GM12878 (cell line): ENCODE measurements around the gene VEZF1. TPM values are rescaled to one million over a fixed set of nuclear protein-coding genes. Genes with fewer than 3 reads are reported as not detected.

Source experiments
- ATAC-seq: fragments of 200-7000 bp; cut with Tn5 transposase; 3 replicates; pipeline ENCODE4 v1.9.1; 2020; ENCODE audit warnings: mild to moderate bottlenecking, moderate library complexity
- BruUV-seq: library from RNA; stranded (reverse); fragments of 400-500 nt; replicated peaks from 2 replicates; lab custom pipeline; 2021; lab: Mats Ljungman, UMichigan
- CTCF ChIA-PET: fragments of 300-600 bp; sonication (Branson Sonifier 250); formaldehyde crosslinking; extraction: SDS; loops from one replicate; lab custom pipeline; 2021; ENCODE audit warnings: inconsistent platforms; lab: Yijun Ruan, JAX
- POLR2A ChIA-PET: fragments of 350-600 bp; formaldehyde crosslinking; extraction: SDS; loops from one replicate; lab custom pipeline; 2021; ENCODE audit warnings: inconsistent platforms; lab: Charles Lee
- RAD21 ChIA-PET: fragments of 300-600 bp; sonication (Branson Sonifier 250); formaldehyde crosslinking; loops from one replicate; lab custom pipeline; 2023; ENCODE audit warnings: antibody characterized with exemption; ENCODE audit not compliant: unreplicated experiment; lab: Charles Lee
- SMC1A ChIA-PET: fragments of 300-600 bp; sonication (Branson Sonifier 250); formaldehyde crosslinking; loops from one replicate; lab custom pipeline; 2023; ENCODE audit not compliant: unreplicated experiment, uncharacterized antibody; lab: Charles Lee
- DNase-seq: peaks from one replicate; pipeline ENCODE4 v3.0.0-alpha.2; 2011; ENCODE audit warnings: low read depth, low spot score
- FAIRE-seq: peaks from 3 replicates; lab custom pipeline; 2011; peaks lifted over from hg19 to GRCh38; lab: Jason Lieb, UNC
- H2AFZ ChIP-seq: 2 replicates; pipeline ENCODE4 v1.6.0; 2011; ENCODE audit warnings: low read depth, low read length, control low read depth; ENCODE audit not compliant: control insufficient read depth
- H3K27ac ChIP-seq: 2 replicates; pipeline ENCODE4 v1.5.1; 2011; ENCODE audit warnings: control low read depth; ENCODE audit not compliant: control insufficient read depth, insufficient read depth
- H3K27me3 ChIP-seq, 2 experiments: replicated peaks in 1 of 2; 2 replicates each; pipeline versions ENCODE4 v1.6.0 to v1.6.1; 2011; ENCODE audit warnings: low read length in 1 of 2; ENCODE audit not compliant: control insufficient read depth in 2 of 2, insufficient read depth in 2 of 2
- H3K36me3 ChIP-seq, 2 experiments: 2 replicates each; pipeline ENCODE4 v1.5.1; 2011; ENCODE audit warnings: low read length in 1 of 2; ENCODE audit not compliant: control insufficient read depth in 2 of 2, insufficient read depth in 2 of 2
- H3K4me1 ChIP-seq: 2 replicates; pipeline ENCODE4 v1.6.1; 2011; ENCODE audit warnings: mild to moderate bottlenecking, low read length, moderate library complexity, mixed read lengths; ENCODE audit not compliant: control insufficient read depth, insufficient read depth
- H3K4me2 ChIP-seq: 2 replicates; pipeline ENCODE4 v1.6.0; 2011; ENCODE audit warnings: control low read depth; ENCODE audit not compliant: control insufficient read depth, insufficient read depth
- H3K4me3 ChIP-seq: fragments of 200-600 bp; sonication (generic); 2 replicates; pipeline ENCODE4 v1.5.1; 2016
- H3K79me2 ChIP-seq: 2 replicates; pipeline ENCODE4 v1.6.0; 2011; ENCODE audit warnings: low read length; ENCODE audit not compliant: control insufficient read depth, insufficient read depth
- H3K9ac ChIP-seq: 2 replicates; pipeline ENCODE4 v1.8.0; 2011; ENCODE audit warnings: low read length, control low read depth, mixed read lengths; ENCODE audit not compliant: control insufficient read depth, insufficient read depth
- H3K9me3 ChIP-seq: replicated peaks from 3 replicates; pipeline ENCODE4 v1.5.1; 2011; ENCODE audit warnings: mild to moderate bottlenecking, low read length; ENCODE audit not compliant: control insufficient read depth, insufficient read depth
- H4K20me1 ChIP-seq: 2 replicates; pipeline ENCODE4 v1.6.0; 2011; ENCODE audit not compliant: control insufficient read depth, insufficient read depth
- CBFB ChIP-seq: IDR thresholded peaks from 2 replicates; pipeline ENCODE4 v1.6.1; 2016; ENCODE audit warnings: antibody characterized with exemption, low read depth
- EED ChIP-seq: sonication (generic); IDR thresholded peaks from 2 replicates; pipeline ENCODE4 v1.6.1; 2016; ENCODE audit warnings: antibody characterized with exemption, low read depth
- NFYB ChIP-seq: IDR thresholded peaks from 2 replicates; pipeline ENCODE4 v1.6.1; 2011; ENCODE audit warnings: low read depth, mild to moderate bottlenecking, low read length, improper control_type of control experiment, moderate library complexity; ENCODE audit not compliant: insufficient read depth
- RB1 ChIP-seq: fragments of 450-650 bp; formaldehyde crosslinking; IDR thresholded peaks from 2 replicates; pipeline ENCODE4 v1.6.1; 2017; ENCODE audit warnings: mild to moderate bottlenecking, borderline replicate concordance
- SMC3 ChIP-seq: IDR thresholded peaks from 2 replicates; pipeline ENCODE4 v1.6.1; 2011; ENCODE audit warnings: low read length, improper control_type of control experiment, borderline replicate concordance
- SREBF1 ChIP-seq: IDR thresholded peaks from 2 replicates; pipeline ENCODE4 v1.6.1; 2012; ENCODE audit warnings: mild to moderate bottlenecking, low read length
- SRF ChIP-seq, 2 experiments: IDR thresholded peaks; 2 replicates each; pipeline ENCODE4 v1.6.1; 2011; ENCODE audit warnings: low read depth in 2 of 2, low read length in 2 of 2, mild to moderate bottlenecking in 1 of 2, moderate library complexity in 1 of 2
- WGBS: methylation state at CpG from one replicate; pipeline ENCODE4 v1.1.6; 2016; ENCODE audit warnings: low lambda C conversion rate; ENCODE audit not compliant: insufficient replicate concordance, insufficient coverage; ENCODE audit errors: missing lambda C conversion rate; 5-methylcytosine and 5-hydroxymethylcytosine counted together
- in situ Hi-C: fragments of 300-500 bp; cut with MboI; formaldehyde crosslinking; loops from 9 replicates; pipeline ENCODE4 v1.14.3; 2018; ENCODE audit warnings: mixed read lengths
- intact Hi-C: fragments of 100-400 bp; cut with micrococcal nuclease; formaldehyde crosslinking; loops from one replicate; pipeline ENCODE4 v1.14.2; 2022; ENCODE audit not compliant: unreplicated experiment
- polyA plus RNA-seq, 11 experiments: library from polyadenylated mRNA; depleted of rRNA in 4 of 11; unstranded in 6 of 11; stranded (reverse) in 5 of 11; fragments of >200 nt; fragmentation: Nextera tagmentation in 4 of 11; fragmentation: Illumina TruSeq in 1 of 11; extraction: Ambion mirVana in 4 of 11; extraction: Trizol in 1 of 11; gene quantifications; 1 replicate in 1 of 11; 2 replicates in 10 of 11; pipeline versions ENCODE4 v1.2.1 to v1.2.3, GENCODE V29; 2011 to 2016; ENCODE audit warnings: inconsistent platforms in 2 of 11, missing spikeins in 2 of 11, low read depth in 1 of 11
- total RNA-seq, 4 experiments: library from RNA; depleted of rRNA in 3 of 4; stranded (reverse); fragments of >200 nt in 3 of 4; fragmentation: Illumina TruSeq in 1 of 4; extraction: Trizol in 1 of 4; gene quantifications; 2 replicates each; pipeline versions ENCODE4 v1.2.1 to v1.2.3, GENCODE V29; 2013 to 2021
- TF ChIP-seq, protein P1 (sequence below): IDR thresholded peaks from 2 replicates; pipeline ENCODE4 v1.6.1; 2011; ENCODE audit warnings: low read depth, low read length, improper control_type of control experiment, borderline replicate concordance
- TF ChIP-seq, protein P2 (sequence below): fragments of 450-650 bp; formaldehyde crosslinking; IDR thresholded peaks from 2 replicates; pipeline ENCODE4 v1.4.0; 2020; ENCODE audit warnings: mild to moderate bottlenecking, moderate library complexity

Gene VEZF1
- total and polyA plus RNA-seq, 10 of the 15 experiments (the other 5 are each of a cell fraction or from before 2014, with no cell fraction given), result 9.5 to 28.2 (median 20.3) TPM

DNA sequence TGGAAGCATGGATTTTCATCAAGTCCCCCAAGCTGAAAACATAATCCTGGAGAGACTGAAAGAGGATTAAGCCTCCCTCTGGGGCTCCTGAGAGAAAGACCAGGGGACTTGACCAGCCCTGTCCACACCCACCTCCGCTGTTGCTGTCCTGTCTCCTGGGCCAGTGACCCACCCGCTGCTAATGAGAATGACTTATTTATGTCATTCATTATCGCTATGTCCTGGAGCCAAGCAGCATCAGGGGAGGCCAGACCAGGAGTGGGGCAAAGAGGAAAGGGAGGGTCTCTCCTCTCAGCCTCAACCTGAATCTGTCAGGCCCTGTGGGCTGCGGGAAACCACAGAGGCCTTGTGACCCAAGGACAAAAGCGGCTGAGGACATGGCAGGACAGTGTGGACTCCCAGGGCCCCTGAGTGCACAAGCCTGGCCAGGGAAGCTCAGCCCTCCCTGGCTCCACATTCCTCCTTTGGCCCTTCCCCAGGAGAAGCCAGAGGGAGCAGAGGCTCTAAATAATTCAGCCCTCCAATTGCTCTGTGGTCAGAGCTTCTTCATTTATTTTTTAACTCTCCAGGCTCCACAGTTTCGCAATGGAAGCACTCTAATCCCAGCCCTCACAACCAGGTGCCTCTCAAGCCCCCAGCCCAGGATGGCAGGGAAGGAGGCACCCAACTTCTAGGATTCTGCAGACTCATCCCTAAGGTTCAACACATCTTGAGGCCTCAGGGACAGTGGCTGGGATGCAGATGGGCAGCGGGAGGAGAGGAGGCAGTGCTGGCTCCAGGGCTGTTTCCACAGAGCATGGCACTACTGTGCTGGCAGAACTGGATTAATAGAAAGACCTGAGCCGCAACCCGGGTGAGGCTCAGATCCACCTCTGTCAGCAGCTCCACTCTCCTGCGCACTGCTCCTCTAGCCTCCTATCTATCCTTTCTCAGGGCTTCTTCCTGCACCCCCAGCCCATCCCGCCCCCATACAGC, 51.9 kb downstream of the VEZF1 start:
- SMC1A ChIA-PET, result interaction anchor here (0.8 to 8.2 kb wide), 4 partner anchors 13 to 63 kb away, joined by 3 to 138 read pairs (median 48); no protein-coding TSS in a partner anchor
- DNase-seq (no peak), FAIRE-seq (no peak), ATAC-seq (no peak)
- H2AFZ ChIP-seq, result no peak overlapping the region
- 38% methylated on average over 7 of the region's 11 CpGs for WGBS
- no peak overlapping the region for H3K4me3 ChIP-seq
- H3K9ac ChIP-seq, result no peak overlapping the region
- H3K79me2 ChIP-seq, result no peaks in the 10 kb centered on the region
- POLR2A ChIA-PET, result interaction anchor here (0.7 to 5.3 kb wide), 3 partner anchors 11 to 20 kb away, joined by 3 to 51 read pairs (median 6); no protein-coding TSS in a partner anchor
- no peaks in the 10 kb centered on the region; the same call in 1 of the 2 replicates for H4K20me1 ChIP-seq
- H3K27ac ChIP-seq, result no peak overlapping the region
- CTCF ChIA-PET, result interaction anchor here (1.0 to 9.5 kb wide), 2 partner anchors 14 to 78 kb away, joined by 4 to 77 read pairs; no protein-coding TSS in a partner anchor
- no peak for TF ChIP-seq SMC3
- TF ChIP-seq, protein P1, sequence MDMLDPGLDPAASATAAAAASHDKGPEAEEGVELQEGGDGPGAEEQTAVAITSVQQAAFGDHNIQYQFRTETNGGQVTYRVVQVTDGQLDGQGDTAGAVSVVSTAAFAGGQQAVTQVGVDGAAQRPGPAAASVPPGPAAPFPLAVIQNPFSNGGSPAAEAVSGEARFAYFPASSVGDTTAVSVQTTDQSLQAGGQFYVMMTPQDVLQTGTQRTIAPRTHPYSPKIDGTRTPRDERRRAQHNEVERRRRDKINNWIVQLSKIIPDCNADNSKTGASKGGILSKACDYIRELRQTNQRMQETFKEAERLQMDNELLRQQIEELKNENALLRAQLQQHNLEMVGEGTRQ, result no peak
- no peak for TF ChIP-seq EED
- TF ChIP-seq SREBF1, result no peak
- TF ChIP-seq SRF (IDR thresholded peaks at IDR 0.05; ENCODE audit: low read depth in 2 of 2, low read length in 2 of 2), result no peak
- TF ChIP-seq RB1, result no peak
- TF ChIP-seq, protein P2, sequence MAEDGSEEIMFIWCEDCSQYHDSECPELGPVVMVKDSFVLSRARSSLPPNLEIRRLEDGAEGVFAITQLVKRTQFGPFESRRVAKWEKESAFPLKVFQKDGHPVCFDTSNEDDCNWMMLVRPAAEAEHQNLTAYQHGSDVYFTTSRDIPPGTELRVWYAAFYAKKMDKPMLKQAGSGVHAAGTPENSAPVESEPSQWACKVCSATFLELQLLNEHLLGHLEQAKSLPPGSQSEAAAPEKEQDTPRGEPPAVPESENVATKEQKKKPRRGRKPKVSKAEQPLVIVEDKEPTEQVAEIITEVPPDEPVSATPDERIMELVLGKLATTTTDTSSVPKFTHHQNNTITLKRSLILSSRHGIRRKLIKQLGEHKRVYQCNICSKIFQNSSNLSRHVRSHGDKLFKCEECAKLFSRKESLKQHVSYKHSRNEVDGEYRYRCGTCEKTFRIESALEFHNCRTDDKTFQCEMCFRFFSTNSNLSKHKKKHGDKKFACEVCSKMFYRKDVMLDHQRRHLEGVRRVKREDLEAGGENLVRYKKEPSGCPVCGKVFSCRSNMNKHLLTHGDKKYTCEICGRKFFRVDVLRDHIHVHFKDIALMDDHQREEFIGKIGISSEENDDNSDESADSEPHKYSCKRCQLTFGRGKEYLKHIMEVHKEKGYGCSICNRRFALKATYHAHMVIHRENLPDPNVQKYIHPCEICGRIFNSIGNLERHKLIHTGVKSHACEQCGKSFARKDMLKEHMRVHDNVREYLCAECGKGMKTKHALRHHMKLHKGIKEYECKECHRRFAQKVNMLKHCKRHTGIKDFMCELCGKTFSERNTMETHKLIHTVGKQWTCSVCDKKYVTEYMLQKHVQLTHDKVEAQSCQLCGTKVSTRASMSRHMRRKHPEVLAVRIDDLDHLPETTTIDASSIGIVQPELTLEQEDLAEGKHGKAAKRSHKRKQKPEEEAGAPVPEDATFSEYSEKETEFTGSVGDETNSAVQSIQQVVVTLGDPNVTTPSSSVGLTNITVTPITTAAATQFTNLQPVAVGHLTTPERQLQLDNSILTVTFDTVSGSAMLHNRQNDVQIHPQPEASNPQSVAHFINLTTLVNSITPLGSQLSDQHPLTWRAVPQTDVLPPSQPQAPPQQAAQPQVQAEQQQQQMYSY, result no peak
- TF ChIP-seq NFYB, result no peak
- no peak for TF ChIP-seq CBFB
- H3K4me1 ChIP-seq, result peaks cover 29% of the 10 kb centered on the region
- RAD21 ChIA-PET, result interaction anchor here (0.7 to 5.2 kb wide), 5 partner anchors 12 to 59 kb away, joined by 3 to 86 read pairs (median 3); no protein-coding TSS in a partner anchor
- H3K9me3 ChIP-seq, result no peaks in the 10 kb centered on the region
- H3K4me2 ChIP-seq, result no peak overlapping the region
- no TSS peak for BruUV-seq
- in situ Hi-C loops, result no loop called here
- H3K36me3 ChIP-seq, result no peaks in the 10 kb centered on the region
- no peaks in the 10 kb centered on the region for H3K27me3 ChIP-seq
- intact Hi-C loops, result no loop called here
